WTC11 (cell line): Measurements from ENCODE around the gene LRRN4CL. TPM values are rescaled to one million over a fixed set of nuclear protein-coding genes. Genes with fewer than 3 reads are reported as not detected.

Experiments
- ATAC-seq: fragments of 200-7000 bp; cut with Tn5 transposase; 2 replicates; pipeline ENCODE4 v1.10.0; 2021; ENCODE audit warnings: mild to moderate bottlenecking, moderate library complexity
- CTCF ChIA-PET: fragments of 300-600 bp; sonication (Branson Sonifier 250); formaldehyde crosslinking; loops from one replicate; lab custom pipeline; 2021; ENCODE audit warnings: antibody characterized with exemption; lab: Charles Lee
- POLR2A ChIA-PET: fragments of 350-600 bp; sonication (Branson Sonifier 250); formaldehyde crosslinking; loops from one replicate; lab custom pipeline; 2021; ENCODE audit warnings: antibody characterized with exemption; lab: Charles Lee
- DNase-seq: peaks from one replicate; pipeline ENCODE4 v3.0.0; 2021; ENCODE audit warnings: low spot score
- H3K27ac Mint-ChIP-seq: 2 replicates; pipeline ENCODE4 v1.8.0; 2021; ENCODE audit warnings: mixed read lengths
- H3K27me3 Mint-ChIP-seq: 2 replicates; pipeline ENCODE4 v1.8.0; 2021; ENCODE audit warnings: low read depth, mild to moderate bottlenecking, moderate library complexity, mixed read lengths
- H3K36me3 Mint-ChIP-seq: 2 replicates; pipeline ENCODE4 v1.8.0; 2021; ENCODE audit warnings: mixed read lengths
- H3K4me1 Mint-ChIP-seq: 2 replicates; pipeline ENCODE4 v1.8.0; 2022; ENCODE audit warnings: mixed read lengths
- H3K4me3 Mint-ChIP-seq: 2 replicates; pipeline ENCODE4 v1.8.0; 2021; ENCODE audit warnings: mild to moderate bottlenecking, moderate library complexity, mixed read lengths
- H3K9me3 Mint-ChIP-seq: 2 replicates; pipeline ENCODE4 v1.8.0; 2021; ENCODE audit warnings: mixed read lengths
- ATF1 ChIP-seq: sonication (generic); formaldehyde crosslinking; IDR thresholded peaks from 2 replicates; pipeline ENCODE4 v1.8.1; 2023; ENCODE audit warnings: mild to moderate bottlenecking, moderate library complexity, missing genetic modification reagents
- ATF3 ChIP-seq: sonication (generic); formaldehyde crosslinking; conservative IDR thresholded peaks from 2 replicates; pipeline ENCODE4 v1.8.1; 2022; ENCODE audit warnings: mild to moderate bottlenecking, missing genetic modification reagents
- CBFB ChIP-seq: sonication (generic); formaldehyde crosslinking; IDR thresholded peaks from 2 replicates; pipeline ENCODE4 v1.8.1; 2022; ENCODE audit warnings: mild to moderate bottlenecking, low read depth, missing genetic modification reagents
- CDX4 ChIP-seq: fragments of 250-450 bp; sonication (Bioruptor Pico); IDR thresholded peaks from 2 replicates; pipeline ENCODE4 v1.9.0; 2021; ENCODE audit warnings: moderate library complexity, mild to moderate bottlenecking, inconsistent platforms, borderline replicate concordance
- EMX1 ChIP-seq: fragments of 250-450 bp; sonication (Bioruptor Pico); IDR thresholded peaks from 2 replicates; pipeline ENCODE4 v1.8.0; 2021; ENCODE audit warnings: mild to moderate bottlenecking
- HMGA2 ChIP-seq: fragments of 250-450 bp; sonication (Bioruptor Pico); IDR thresholded peaks from 2 replicates; pipeline ENCODE4 v1.4.0; 2021; ENCODE audit warnings: mild to moderate bottlenecking, moderate library complexity
- JUN ChIP-seq: sonication (generic); formaldehyde crosslinking; IDR thresholded peaks from 2 replicates; pipeline ENCODE4 v1.8.0; 2023; ENCODE audit warnings: mild to moderate bottlenecking, missing genetic modification reagents
- MXD4 ChIP-seq: fragments of 250-450 bp; sonication (Bioruptor Pico); IDR thresholded peaks from 2 replicates; pipeline ENCODE4 v1.8.0; 2021; ENCODE audit warnings: mild to moderate bottlenecking, moderate library complexity, borderline replicate concordance
- NR3C1 ChIP-seq: sonication (generic); formaldehyde crosslinking; conservative IDR thresholded peaks from 2 replicates; pipeline ENCODE4 v1.8.1; 2023; ENCODE audit warnings: low read depth, mild to moderate bottlenecking, missing genetic modification reagents
- OVOL2 ChIP-seq: fragments of 250-450 bp; sonication (Bioruptor Pico); IDR thresholded peaks from 2 replicates; pipeline ENCODE4 v1.9.0; 2021; ENCODE audit warnings: mild to moderate bottlenecking, borderline replicate concordance
- SOX15 ChIP-seq: fragments of 250-450 bp; sonication (Bioruptor Pico); IDR thresholded peaks from 2 replicates; pipeline ENCODE4 v1.9.0; 2021; ENCODE audit warnings: mild to moderate bottlenecking
- USF1 ChIP-seq: sonication (generic); formaldehyde crosslinking; IDR thresholded peaks from 2 replicates; pipeline ENCODE4 v1.8.0; 2022; ENCODE audit warnings: mild to moderate bottlenecking, missing genetic modification reagents
- ZNF121 ChIP-seq: sonication (generic); formaldehyde crosslinking; IDR thresholded peaks from 2 replicates; pipeline ENCODE4 v1.8.0; 2023; ENCODE audit warnings: missing genetic modification reagents
- ZNF232 ChIP-seq: sonication (generic); formaldehyde crosslinking; IDR thresholded peaks from 2 replicates; pipeline ENCODE4 v1.8.0; 2022; ENCODE audit warnings: mild to moderate bottlenecking, missing genetic modification reagents
- ZNF423 ChIP-seq: fragments of 250-450 bp; sonication (Bioruptor Pico); IDR thresholded peaks from 2 replicates; pipeline ENCODE4 v2.1.2; 2022; ENCODE audit warnings: mild to moderate bottlenecking, moderate library complexity
- ZNF512 ChIP-seq: sonication (generic); formaldehyde crosslinking; IDR thresholded peaks from 2 replicates; pipeline ENCODE4 v1.8.1; 2022; ENCODE audit warnings: missing genetic modification reagents, borderline replicate concordance
- ZNF532 ChIP-seq: fragments of 250-450 bp; sonication (Bioruptor Pico); IDR thresholded peaks from 2 replicates; pipeline ENCODE4 v1.9.0; 2021; ENCODE audit warnings: mild to moderate bottlenecking, borderline replicate concordance
- total RNA-seq: library from RNA; stranded (reverse); gene quantifications from 3 replicates; pipeline ENCODE4 v1.2.3, GENCODE V29; 2021

Gene LRRN4CL
- total RNA-seq, 1 experiment from 2014 or later: 0.39 TPM

- TF ChIP-seq ZNF532 (CRISPR knock-in tag) (no peak), JUN (CRISPR knock-in tag) (no peak), CBFB (CRISPR knock-in tag) (no peak), HMGA2 (CRISPR knock-in tag) (no peak), USF1 (CRISPR knock-in tag) (no peak), MXD4 (CRISPR knock-in tag) (no peak), NR3C1 (CRISPR knock-in tag) (no peak), CDX4 (CRISPR knock-in tag) (no peak), ZNF423 (CRISPR knock-in tag) (no peak), ZNF512 (no peak)
Measured at GRCh38 chr11:62715150-62716130, 26.1 kb upstream of the LRRN4CL start (continued).

GRCh38 chr11:62713343-62713742, 24.0 kb upstream of the LRRN4CL start:
- H3K36me3 Mint-ChIP-seq: peaks cover 70% of the 10 kb centered on the region
- POLR2A ChIA-PET: no interaction called here
- no peak for ATAC-seq
- TF ChIP-seq ZNF232 (CRISPR knock-in tag) (no peak), ZNF121 (no peak), ATF3 (CRISPR knock-in tag) (no peak), EMX1 (CRISPR knock-in tag) (no peak), ATF1 (CRISPR knock-in tag) (no peak), OVOL2 (CRISPR knock-in tag) (no peak), SOX15 (CRISPR knock-in tag) (no peak)
- H3K27me3 Mint-ChIP-seq: no peaks in the 10 kb centered on the region
- CTCF ChIA-PET: interaction anchor here (1.0 to 4.1 kb wide), 2 partner anchors 14 to 57 kb away, joined by 3 to 14 read pairs; partner anchors contain the start of genes HNRNPUL2 and TAF6L
- DNase-seq: no peak
- H3K4me1 Mint-ChIP-seq: peaks cover 40% of the 10 kb centered on the region
- H3K9me3 Mint-ChIP-seq: no peaks in the 10 kb centered on the region
- H3K27ac Mint-ChIP-seq: peak overlapping the region; percentile 79
- H3K4me3 Mint-ChIP-seq: no peak overlapping the region
